K562 (cell line): Measurements from ENCODE around the gene FSD1L. TPM values are rescaled to one million over a fixed set of nuclear protein-coding genes. Genes with fewer than 3 reads are reported as not detected.

Source experiments
- ATAC-seq: fragments of 200-7000 bp; cut with Tn5 transposase; 3 replicates; pipeline ENCODE4 v1.9.1; 2020; ENCODE audit warnings: moderate library complexity
- BruUV-seq: library from RNA; stranded (reverse); fragments of 400-500 nt; replicated peaks from 2 replicates; lab custom pipeline; 2021; lab: Mats Ljungman, UMichigan
- CTCF ChIA-PET: fragments of 300-600 bp; formaldehyde crosslinking; extraction: SDS; loops from one replicate; lab custom pipeline; 2021; ENCODE audit warnings: low intra/inter-chr PET ratio; lab: Yijun Ruan, JAX
- POLR2A ChIA-PET: fragments of 300-600, 350-650 bp; sonication (Branson Sonifier 250); formaldehyde crosslinking; extraction: SDS; loops from one replicate; lab custom pipeline; 2021; ENCODE audit warnings: antibody characterized with exemption, inconsistent platforms; lab: Yijun Ruan, JAX
- DNase-seq, 4 experiments: peaks; one replicate each; pipeline versions ENCODE4 v3.0.0 to v3.0.0-alpha.2; 2011 to 2018; ENCODE audit warnings: low spot score in 3 of 4, mixed read lengths in 3 of 4; ENCODE audit errors: extremely low read depth in 1 of 4
- FAIRE-seq: peaks from 2 replicates; lab custom pipeline; 2011; peaks lifted over from hg19 to GRCh38; lab: Jason Lieb, UNC
- H2AFZ ChIP-seq: 2 replicates; pipeline ENCODE4 v1.6.0; 2011; ENCODE audit warnings: low read depth, low read length, control low read depth, inconsistent platforms
- H3K27ac ChIP-seq: fragments of 200-600 bp; 3 replicates; pipeline ENCODE4 v1.8.0; 2011; ENCODE audit warnings: low read depth, mild to moderate bottlenecking, control low read depth, inconsistent platforms, low read length, moderate library complexity, mixed read lengths; ENCODE audit errors: extremely low read depth
- H3K27me3 ChIP-seq, 2 experiments: fragments of 300-600 bp in 1 of 2; 2 replicates in 1 of 2; 3 replicates in 1 of 2; pipeline versions ENCODE4 v1.6.0 to v1.8.0; 2011; ENCODE audit warnings: inconsistent platforms in 2 of 2, low read length in 2 of 2, mild to moderate bottlenecking in 1 of 2, mixed read lengths in 1 of 2, moderate library complexity in 1 of 2; ENCODE audit not compliant: control insufficient read depth in 2 of 2, insufficient read depth in 2 of 2
- H3K36me3 ChIP-seq: fragments of 300-600 bp; 3 replicates; pipeline ENCODE4 v1.8.0; 2011; ENCODE audit warnings: mild to moderate bottlenecking, low read length, inconsistent platforms; ENCODE audit not compliant: control insufficient read depth, insufficient read depth
- H3K4me1 ChIP-seq, 2 experiments: fragments of 200-600 bp in 1 of 2; replicated peaks in 1 of 2; 2 replicates in 1 of 2; 3 replicates in 1 of 2; pipeline versions ENCODE4 v1.5.1 to v1.8.0; 2011; ENCODE audit warnings: inconsistent platforms in 2 of 2, low read length in 2 of 2, mild to moderate bottlenecking in 1 of 2, mixed read lengths in 1 of 2, moderate library complexity in 1 of 2; ENCODE audit not compliant: control insufficient read depth in 2 of 2, insufficient read depth in 2 of 2
- H3K4me2 ChIP-seq: 2 replicates; pipeline ENCODE4 v1.6.1; 2011; ENCODE audit warnings: low read length, control low read depth, inconsistent platforms, mixed read lengths; ENCODE audit not compliant: insufficient read depth
- H3K4me3 ChIP-seq: fragments of 200-600 bp; sonication (generic), shearing (Covaris generic); 2 replicates; pipeline ENCODE4 v1.5.1; 2016; ENCODE audit warnings: control low read depth, inconsistent platforms
- H3K79me2 ChIP-seq: fragments of 200-600 bp; 3 replicates; pipeline ENCODE4 v1.8.0; 2011; ENCODE audit warnings: low read length, inconsistent platforms; ENCODE audit not compliant: control insufficient read depth, insufficient read depth
- H3K9ac ChIP-seq, 2 experiments: 2 replicates each; pipeline versions ENCODE4 v1.6.0 to v1.6.1; 2011; ENCODE audit warnings: low read depth in 2 of 2, low read length in 2 of 2, control low read depth in 1 of 2, inconsistent platforms in 1 of 2, mild to moderate bottlenecking in 1 of 2, mixed read lengths in 1 of 2; ENCODE audit not compliant: insufficient read depth in 1 of 2
- H3K9me1 ChIP-seq: one replicate; pipeline ENCODE4 v1.6.0; 2011; ENCODE audit warnings: inconsistent platforms, mild to moderate bottlenecking, low read length, moderate library complexity; ENCODE audit not compliant: control insufficient read depth, insufficient read depth
- H3K9me3 ChIP-seq: replicated peaks from 2 replicates; pipeline ENCODE4 v1.5.1; 2011; ENCODE audit warnings: low read depth, low read length, inconsistent platforms; ENCODE audit not compliant: control insufficient read depth, insufficient read depth
- H4K20me1 ChIP-seq: replicated peaks from 2 replicates; pipeline ENCODE4 v1.6.1; 2011; ENCODE audit warnings: low read length, inconsistent platforms, mixed read lengths; ENCODE audit not compliant: control insufficient read depth, insufficient read depth
- CBX5 ChIP-seq: IDR thresholded peaks from 2 replicates; pipeline ENCODE4 v1.6.1; 2014; ENCODE audit warnings: low read depth, borderline replicate concordance
- DIDO1 ChIP-seq: fragments of 450-650 bp; IDR thresholded peaks from 2 replicates; pipeline ENCODE4 v1.6.1; 2016; ENCODE audit warnings: low read depth, missing biosample characterization, missing genetic modification characterization
- ESRRA ChIP-seq: fragments of 450-650 bp; IDR thresholded peaks from 2 replicates; pipeline ENCODE4 v1.6.1; 2014; ENCODE audit warnings: low read depth, mild to moderate bottlenecking, moderate library complexity, borderline replicate concordance
- MAFG ChIP-seq: fragments of 450-650 bp; conservative IDR thresholded peaks from 2 replicates; pipeline ENCODE4 v1.6.1; 2016; ENCODE audit warnings: missing genetic modification characterization, missing compliant biosample characterization
- MEIS2 ChIP-seq: fragments of 450-650 bp; IDR thresholded peaks from 2 replicates; pipeline ENCODE4 v1.6.1; 2014; ENCODE audit warnings: mild to moderate bottlenecking; ENCODE audit not compliant: partially characterized antibody
- PHF8 ChIP-seq: fragments of 200-600 bp; sonication (generic); IDR thresholded peaks from 2 replicates; pipeline ENCODE4 v1.6.1; 2012; ENCODE audit warnings: mixed run types, mild to moderate bottlenecking, inconsistent platforms, low read length, moderate library complexity, borderline replicate concordance
- PRPF4 ChIP-seq: fragments of 200-400 bp; formaldehyde crosslinking; IDR thresholded peaks from one replicate; pipeline ENCODE4 v1.6.1; 2017; ENCODE audit warnings: low read length, low read depth, mild to moderate bottlenecking; ENCODE audit not compliant: insufficient read depth, poor library complexity, severe bottlenecking
- PYGO2 ChIP-seq: fragments of 450-650 bp; IDR thresholded peaks from 2 replicates; pipeline ENCODE4 v1.6.1; 2016; ENCODE audit warnings: mild to moderate bottlenecking, missing genetic modification characterization, moderate library complexity, missing compliant biosample characterization
- RBBP5 ChIP-seq: fragments of 200-600 bp; sonication (generic); IDR thresholded peaks from 2 replicates; pipeline ENCODE4 v1.6.1; 2012; ENCODE audit warnings: borderline replicate concordance, mild to moderate bottlenecking, low read length, control low read depth, inconsistent platforms; ENCODE audit not compliant: insufficient read depth, poor library complexity, severe bottlenecking
- RBM25 ChIP-seq: fragments of 200-400 bp; formaldehyde crosslinking; IDR thresholded peaks from 2 replicates; pipeline ENCODE4 v1.6.1; 2018; ENCODE audit warnings: low read length, low read depth, moderate library complexity; ENCODE audit not compliant: severe bottlenecking
- SMARCA5 ChIP-seq: fragments of 450-650 bp; IDR thresholded peaks from 2 replicates; pipeline ENCODE4 v1.6.1; 2016
- SUPT5H ChIP-seq: fragments of 450-650 bp; IDR thresholded peaks from 2 replicates; pipeline ENCODE4 v1.6.1; 2016
- TAF9B ChIP-seq: fragments of 450-650 bp; IDR thresholded peaks from 2 replicates; pipeline ENCODE4 v1.6.1; 2018; ENCODE audit warnings: mild to moderate bottlenecking; ENCODE audit not compliant: partially characterized antibody
- WGBS: fragments of 100-300 bp; shearing (Covaris generic); methylation state at CpG from one replicate; pipeline ENCODE4 v1.1.6; 2016; ENCODE audit warnings: low coverage, mixed read lengths; ENCODE audit not compliant: insufficient coverage; ENCODE audit errors: missing lambda C conversion rate; 5-methylcytosine and 5-hydroxymethylcytosine counted together
- in situ Hi-C: fragments of 300-500 bp; cut with MboI; formaldehyde crosslinking; loops from 4 replicates; pipeline ENCODE4 v1.15.0; 2018; ENCODE audit warnings: inconsistent platforms, mixed read lengths
- intact Hi-C: fragments of 100-400 bp; cut with micrococcal nuclease; formaldehyde crosslinking; loops from 2 replicates; pipeline ENCODE4 v1.14.2; 2022
- polyA plus RNA-seq, 8 experiments: library from polyadenylated mRNA; depleted of rRNA in 4 of 8; stranded (reverse) in 5 of 8; unstranded in 3 of 8; fragments of >200 nt; fragmentation: Nextera tagmentation in 2 of 8; fragmentation: Illumina TruSeq in 1 of 8; extraction: Ambion mirVana in 2 of 8; extraction: Trizol in 1 of 8; gene quantifications; 2 replicates each; pipeline versions ENCODE4 v1.2.1 to v1.2.3, GENCODE V29; 2011 to 2014; ENCODE audit warnings: inconsistent platforms in 1 of 8, missing spikeins in 1 of 8
- total RNA-seq, 7 experiments: library from RNA; depleted of rRNA in 6 of 7; stranded (reverse); fragments of >200 nt in 6 of 7; fragmentation: Illumina TruSeq in 2 of 7; extraction: Trizol in 2 of 7; gene quantifications; 2 replicates each; pipeline versions ENCODE4 v1.2.1 to v1.2.3, GENCODE V29; 2011 to 2021; ENCODE audit warnings: low replicate concordance in 1 of 7
- TF ChIP-seq, protein P1 (sequence below): fragments of 450-650 bp; IDR thresholded peaks from 2 replicates; pipeline ENCODE4 v1.7.1; 2018; ENCODE audit warnings: mild to moderate bottlenecking, low read depth; ENCODE audit not compliant: partially characterized antibody

FSD1L gene
- total and polyA plus RNA-seq, 9 of the 15 experiments (the other 6 are each of a cell fraction or from before 2014, with no cell fraction given), result 0.95 to 4.2 (median 2.1) TPM

DNA sequence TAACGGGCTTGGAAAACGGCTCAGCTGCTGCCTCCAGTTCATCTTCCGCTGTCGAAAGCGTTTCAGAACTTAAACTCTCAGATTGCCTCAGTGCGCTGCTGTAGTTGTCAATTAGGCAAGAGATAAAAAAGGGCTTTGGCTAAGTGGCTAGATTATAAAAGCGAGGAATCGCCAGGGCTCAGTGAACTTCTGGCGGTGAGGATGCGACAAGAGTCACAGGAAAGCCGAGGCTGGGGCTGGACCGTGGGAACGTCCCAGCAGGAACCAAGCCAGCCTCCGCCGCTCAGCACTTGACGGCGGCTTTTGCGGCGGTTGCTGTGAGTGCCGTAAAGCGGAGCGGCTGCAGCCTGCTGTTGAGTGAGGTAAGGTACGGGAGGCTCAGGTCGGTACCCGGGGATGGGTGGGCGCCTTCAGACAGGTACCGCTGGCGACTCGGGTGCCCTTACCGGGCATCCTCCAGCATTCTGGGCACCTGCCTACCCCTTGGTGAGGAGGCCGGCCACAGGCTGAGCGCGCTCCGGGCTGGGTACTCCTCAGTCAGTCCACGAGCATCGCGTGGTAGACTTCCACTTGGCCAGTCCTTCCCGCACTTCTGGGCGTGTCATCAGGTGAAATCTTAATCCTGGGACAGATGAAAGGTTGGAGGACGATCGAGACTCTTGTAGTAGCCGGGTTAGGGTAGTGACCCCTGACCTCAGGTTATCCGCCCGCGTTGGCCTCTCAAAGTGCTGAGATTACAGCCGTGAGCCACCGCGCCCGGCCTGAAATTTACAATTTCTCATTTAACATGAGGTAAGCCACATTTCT is 110.2 kb downstream of the FSD1L start, which contains the start of gene FKTN:
Gene FKTN (plus strand): TSS at position 328 of the 807 bp plus-strand sequence. CDS start 16,902 bp downstream, outside the sequence.
- DNase-seq (peak; percentile 85 to 91 (median 90)), FAIRE-seq (peak; percentile 91), ATAC-seq (peak; percentile 99)
- peaks cover 10% of the 10 kb centered on the region for H3K79me2 ChIP-seq
- no peaks in the 10 kb centered on the region for H3K27me3 ChIP-seq
- no peaks in the 10 kb centered on the region for H3K9me1 ChIP-seq
- no peaks in the 10 kb centered on the region for H4K20me1 ChIP-seq
- H3K4me3 ChIP-seq, result peak within 1 kb of the TSS; percentile 73
- BruUV-seq, result TSS peak; percentile 89
- in situ Hi-C loops (no loop called here), intact Hi-C loops (loop anchor here (5.0 kb wide), 1 partner anchor 111 kb away; the partner anchor contains the start of gene FSD1L)
- H3K36me3 ChIP-seq, result no peaks in the 10 kb centered on the region
- peak within 1 kb of the TSS; percentile 99 for H2AFZ ChIP-seq
- 1% methylated on average over 49 of the region's 49 CpGs for WGBS
- POLR2A ChIA-PET, result interaction anchor here (0.6 kb wide), 1 partner anchor 1726 kb away, joined by 4 read pairs; no protein-coding TSS in a partner anchor
- H3K27ac ChIP-seq, result no peak within 1 kb of the TSS; the same call in 2 of the 3 replicates
- H3K9me3 ChIP-seq, result peaks cover 5% of the 10 kb centered on the region
- peak within 1 kb of the TSS; percentile 95 for H3K4me2 ChIP-seq
- H3K4me1 ChIP-seq, result peaks cover 5% of the 10 kb centered on the region in 2 experiments; a peak in 2 of 5 replicates
- CTCF ChIA-PET, result no interaction called here
- H3K9ac ChIP-seq, result peak within 1 kb of the TSS; percentile 55 to 91
- TF ChIP-seq ESRRA (no peak), CBX5 (no peak), PRPF4 (no peak), PYGO2 (no peak), MAFG (tag) (no peak), PHF8 (peak; percentile 83; the same call in 1 of the 2 replicates), SUPT5H (peak; percentile 75), TAF9B (peak; percentile 49), MEIS2 (peak; percentile 51), RBM25 (no peak), DIDO1 (tag) (peak; percentile 28; the same call in 1 of the 2 replicates), SMARCA5 (no peak), RBBP5 (peak; percentile 87)
- TF ChIP-seq, protein P1, sequence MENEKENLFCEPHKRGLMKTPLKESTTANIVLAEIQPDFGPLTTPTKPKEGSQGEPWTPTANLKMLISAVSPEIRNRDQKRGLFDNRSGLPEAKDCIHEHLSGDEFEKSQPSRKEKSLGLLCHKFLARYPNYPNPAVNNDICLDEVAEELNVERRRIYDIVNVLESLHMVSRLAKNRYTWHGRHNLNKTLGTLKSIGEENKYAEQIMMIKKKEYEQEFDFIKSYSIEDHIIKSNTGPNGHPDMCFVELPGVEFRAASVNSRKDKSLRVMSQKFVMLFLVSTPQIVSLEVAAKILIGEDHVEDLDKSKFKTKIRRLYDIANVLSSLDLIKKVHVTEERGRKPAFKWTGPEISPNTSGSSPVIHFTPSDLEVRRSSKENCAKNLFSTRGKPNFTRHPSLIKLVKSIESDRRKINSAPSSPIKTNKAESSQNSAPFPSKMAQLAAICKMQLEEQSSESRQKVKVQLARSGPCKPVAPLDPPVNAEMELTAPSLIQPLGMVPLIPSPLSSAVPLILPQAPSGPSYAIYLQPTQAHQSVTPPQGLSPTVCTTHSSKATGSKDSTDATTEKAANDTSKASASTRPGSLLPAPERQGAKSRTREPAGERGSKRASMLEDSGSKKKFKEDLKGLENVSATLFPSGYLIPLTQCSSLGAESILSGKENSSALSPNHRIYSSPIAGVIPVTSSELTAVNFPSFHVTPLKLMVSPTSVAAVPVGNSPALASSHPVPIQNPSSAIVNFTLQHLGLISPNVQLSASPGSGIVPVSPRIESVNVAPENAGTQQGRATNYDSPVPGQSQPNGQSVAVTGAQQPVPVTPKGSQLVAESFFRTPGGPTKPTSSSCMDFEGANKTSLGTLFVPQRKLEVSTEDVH, result peak; percentile 42
